ENCODE data around the gene HOXC10.
A peak's percentile ranks its signal among the peaks of the same experiment; 100 is the strongest.

HOXC10 gene

GRCh38 chr12:53988541-53989226 lies 3.7 kb downstream of the HOXC10 start:
- no peak for TF ChIP-seq CTCF (IDR thresholded peaks at IDR 0.05; ENCODE audit: low read depth, low read length)
- no peak overlapping the region for H3K4me3 ChIP-seq (replicated peaks in 1 of 2; ENCODE audit: low read depth in 2 of 2, low read length in 2 of 2)
- no peak for DNase-seq (ENCODE audit: low read depth in 2 of 2)

GRCh38 chr12:53989227-53990113 lies 4.5 kb downstream of the HOXC10 start:
- DNase-seq (ENCODE audit: low read depth in 2 of 2) = peak; percentile 52 to 66
- H3K4me3 ChIP-seq (replicated peaks in 1 of 2; ENCODE audit: low read depth in 2 of 2, low read length in 2 of 2) = no peak overlapping the region

GRCh38 chr12:53990311-53991076 lies 5.5 kb downstream of the HOXC10 start:
- no peak for TF ChIP-seq CTCF (IDR thresholded peaks at IDR 0.05; ENCODE audit: low read depth, low read length)
- no peak overlapping the region for H3K4me3 ChIP-seq (replicated peaks in 1 of 2; ENCODE audit: low read depth in 2 of 2, low read length in 2 of 2)
- DNase-seq (ENCODE audit: low read depth in 2 of 2) = no peak

More at GRCh38 chr12:53989227-53990113, 4.5 kb downstream of the HOXC10 start:
- TF ChIP-seq CTCF (IDR thresholded peaks at IDR 0.05; ENCODE audit: low read depth, low read length) = peak; percentile 58

GRCh38 chr12:53991077-53991460 lies 6.1 kb downstream of the HOXC10 start:
- TF ChIP-seq CTCF (IDR thresholded peaks at IDR 0.05; ENCODE audit: low read depth, low read length) = no peak
- H3K4me3 ChIP-seq (replicated peaks in 1 of 2; ENCODE audit: low read depth in 2 of 2, low read length in 2 of 2) = no peak overlapping the region

GRCh38 chr12:53992377-53992889 lies 7.5 kb downstream of the HOXC10 start:
- H3K4me3 ChIP-seq (replicated peaks in 1 of 2; ENCODE audit: low read depth in 2 of 2, low read length in 2 of 2) = no peak overlapping the region

More at GRCh38 chr12:53991077-53991460, 6.1 kb downstream of the HOXC10 start:
- DNase-seq (ENCODE audit: low read depth in 2 of 2) = no peak

More at GRCh38 chr12:53992377-53992889, 7.5 kb downstream of the HOXC10 start:
- TF ChIP-seq CTCF (IDR thresholded peaks at IDR 0.05; ENCODE audit: low read depth, low read length) = no peak
- no peak for DNase-seq (ENCODE audit: low read depth in 2 of 2)

Data from cardiac fibroblast (primary cell).